GM12878 (cell line): ENCODE measurements around the gene RPL9. TPM values are rescaled to one million over a fixed set of nuclear protein-coding genes. Genes with fewer than 3 reads are reported as not detected.

Experiments used
- ATAC-seq: fragments of 200-7000 bp; cut with Tn5 transposase; 3 replicates; pipeline ENCODE4 v1.9.1; 2020; ENCODE audit warnings: mild to moderate bottlenecking, moderate library complexity
- BruUV-seq: library from RNA; stranded (reverse); fragments of 400-500 nt; replicated peaks from 2 replicates; lab custom pipeline; 2021; lab: Mats Ljungman, UMichigan
- CTCF ChIA-PET: fragments of 300-600 bp; sonication (Branson Sonifier 250); formaldehyde crosslinking; extraction: SDS; loops from one replicate; lab custom pipeline; 2021; ENCODE audit warnings: inconsistent platforms; lab: Yijun Ruan, JAX
- POLR2A ChIA-PET: fragments of 350-600 bp; formaldehyde crosslinking; extraction: SDS; loops from one replicate; lab custom pipeline; 2021; ENCODE audit warnings: inconsistent platforms; lab: Charles Lee
- RAD21 ChIA-PET: fragments of 300-600 bp; sonication (Branson Sonifier 250); formaldehyde crosslinking; loops from one replicate; lab custom pipeline; 2023; ENCODE audit warnings: antibody characterized with exemption; ENCODE audit not compliant: unreplicated experiment; lab: Charles Lee
- SMC1A ChIA-PET: fragments of 300-600 bp; sonication (Branson Sonifier 250); formaldehyde crosslinking; loops from one replicate; lab custom pipeline; 2023; ENCODE audit not compliant: unreplicated experiment, uncharacterized antibody; lab: Charles Lee
- DNase-seq: peaks from one replicate; pipeline ENCODE4 v3.0.0-alpha.2; 2011; ENCODE audit warnings: low read depth, low spot score
- FAIRE-seq: peaks from 3 replicates; lab custom pipeline; 2011; peaks lifted over from hg19 to GRCh38; lab: Jason Lieb, UNC
- H2AFZ ChIP-seq: 2 replicates; pipeline ENCODE4 v1.6.0; 2011; ENCODE audit warnings: low read depth, low read length, control low read depth; ENCODE audit not compliant: control insufficient read depth
- H3K27ac ChIP-seq: 2 replicates; pipeline ENCODE4 v1.5.1; 2011; ENCODE audit warnings: control low read depth; ENCODE audit not compliant: control insufficient read depth, insufficient read depth
- H3K27me3 ChIP-seq, 2 experiments: replicated peaks in 1 of 2; 2 replicates each; pipeline versions ENCODE4 v1.6.0 to v1.6.1; 2011; ENCODE audit warnings: low read length in 1 of 2; ENCODE audit not compliant: control insufficient read depth in 2 of 2, insufficient read depth in 2 of 2
- H3K36me3 ChIP-seq, 2 experiments: 2 replicates each; pipeline ENCODE4 v1.5.1; 2011; ENCODE audit warnings: low read length in 1 of 2; ENCODE audit not compliant: control insufficient read depth in 2 of 2, insufficient read depth in 2 of 2
- H3K4me1 ChIP-seq: 2 replicates; pipeline ENCODE4 v1.6.1; 2011; ENCODE audit warnings: mild to moderate bottlenecking, low read length, moderate library complexity, mixed read lengths; ENCODE audit not compliant: control insufficient read depth, insufficient read depth
- H3K4me2 ChIP-seq: 2 replicates; pipeline ENCODE4 v1.6.0; 2011; ENCODE audit warnings: control low read depth; ENCODE audit not compliant: control insufficient read depth, insufficient read depth
- H3K4me3 ChIP-seq: fragments of 200-600 bp; sonication (generic); 2 replicates; pipeline ENCODE4 v1.5.1; 2016
- H3K79me2 ChIP-seq: 2 replicates; pipeline ENCODE4 v1.6.0; 2011; ENCODE audit warnings: low read length; ENCODE audit not compliant: control insufficient read depth, insufficient read depth
- H3K9ac ChIP-seq: 2 replicates; pipeline ENCODE4 v1.8.0; 2011; ENCODE audit warnings: low read length, control low read depth, mixed read lengths; ENCODE audit not compliant: control insufficient read depth, insufficient read depth
- H3K9me3 ChIP-seq: replicated peaks from 3 replicates; pipeline ENCODE4 v1.5.1; 2011; ENCODE audit warnings: mild to moderate bottlenecking, low read length; ENCODE audit not compliant: control insufficient read depth, insufficient read depth
- H4K20me1 ChIP-seq: 2 replicates; pipeline ENCODE4 v1.6.0; 2011; ENCODE audit not compliant: control insufficient read depth, insufficient read depth
- ATF2 ChIP-seq: IDR thresholded peaks from 2 replicates; pipeline ENCODE4 v1.6.1; 2012; ENCODE audit warnings: low read length, inconsistent platforms
- CEBPB ChIP-seq, 2 experiments: fragments of 150-350 bp in 1 of 2; IDR thresholded peaks; 2 replicates each; pipeline ENCODE4 v1.6.1; 2012 to 2014; ENCODE audit warnings: low read depth in 2 of 2, low read length in 2 of 2, borderline replicate concordance in 1 of 2, inconsistent platforms in 1 of 2
- CHD1 ChIP-seq: IDR thresholded peaks from 2 replicates; pipeline ENCODE4 v1.6.1; 2012; ENCODE audit warnings: low read depth, low read length, improper control_type of control experiment
- CHD2 ChIP-seq: IDR thresholded peaks from 2 replicates; pipeline ENCODE4 v1.6.1; 2011; ENCODE audit warnings: low read depth, low read length, improper control_type of control experiment, borderline replicate concordance
- CHD4 ChIP-seq: fragments of 200-600 bp; sonication (generic); IDR thresholded peaks from 2 replicates; pipeline ENCODE4 v1.6.1; 2016; ENCODE audit warnings: mild to moderate bottlenecking
- DPF2 ChIP-seq: fragments of 450-650 bp; IDR thresholded peaks from 2 replicates; pipeline ENCODE4 v1.6.1; 2017; ENCODE audit warnings: mild to moderate bottlenecking
- IRF4 ChIP-seq: IDR thresholded peaks from 2 replicates; pipeline ENCODE4 v1.6.1; 2011; ENCODE audit warnings: low read depth, low read length
- MYC ChIP-seq: IDR thresholded peaks from 2 replicates; pipeline ENCODE4 v1.6.1; 2011; ENCODE audit warnings: mild to moderate bottlenecking, low read length, moderate library complexity, inconsistent platforms; ENCODE audit not compliant: insufficient read depth, insufficient replicate concordance, insufficient read length, severe bottlenecking
- NFYB ChIP-seq: IDR thresholded peaks from 2 replicates; pipeline ENCODE4 v1.6.1; 2011; ENCODE audit warnings: low read depth, mild to moderate bottlenecking, low read length, improper control_type of control experiment, moderate library complexity; ENCODE audit not compliant: insufficient read depth
- PAX5 ChIP-seq: IDR thresholded peaks from 2 replicates; pipeline ENCODE4 v1.6.1; 2011; ENCODE audit warnings: low read depth, low read length, borderline replicate concordance
- PAX8 ChIP-seq: fragments of 450-650 bp; IDR thresholded peaks from 2 replicates; pipeline ENCODE4 v1.6.1; 2017; ENCODE audit warnings: mild to moderate bottlenecking, moderate library complexity
- WGBS: methylation state at CpG from one replicate; pipeline ENCODE4 v1.1.6; 2016; ENCODE audit warnings: low lambda C conversion rate; ENCODE audit not compliant: insufficient replicate concordance, insufficient coverage; ENCODE audit errors: missing lambda C conversion rate; 5-methylcytosine and 5-hydroxymethylcytosine counted together
- in situ Hi-C: fragments of 300-500 bp; cut with MboI; formaldehyde crosslinking; loops from 9 replicates; pipeline ENCODE4 v1.14.3; 2018; ENCODE audit warnings: mixed read lengths
- intact Hi-C: fragments of 100-400 bp; cut with micrococcal nuclease; formaldehyde crosslinking; loops from one replicate; pipeline ENCODE4 v1.14.2; 2022; ENCODE audit not compliant: unreplicated experiment
- polyA plus RNA-seq, 11 experiments: library from polyadenylated mRNA; depleted of rRNA in 4 of 11; unstranded in 6 of 11; stranded (reverse) in 5 of 11; fragments of >200 nt; fragmentation: Nextera tagmentation in 4 of 11; fragmentation: Illumina TruSeq in 1 of 11; extraction: Ambion mirVana in 4 of 11; extraction: Trizol in 1 of 11; gene quantifications; 1 replicate in 1 of 11; 2 replicates in 10 of 11; pipeline versions ENCODE4 v1.2.1 to v1.2.3, GENCODE V29; 2011 to 2016; ENCODE audit warnings: inconsistent platforms in 2 of 11, missing spikeins in 2 of 11, low read depth in 1 of 11
- total RNA-seq, 4 experiments: library from RNA; depleted of rRNA in 3 of 4; stranded (reverse); fragments of >200 nt in 3 of 4; fragmentation: Illumina TruSeq in 1 of 4; extraction: Trizol in 1 of 4; gene quantifications; 2 replicates each; pipeline versions ENCODE4 v1.2.1 to v1.2.3, GENCODE V29; 2013 to 2021

The RPL9 gene
- total and polyA plus RNA-seq, 10 of the 15 experiments (the other 5 are each of a cell fraction or from before 2014, with no cell fraction given) = 1,006 to 4,767 (median 2,910) TPM

- Histone ChIP-seq H2AFZ (no peak overlapping the region), H3K36me3 (peaks cover 6 to 50% of the 10 kb centered on the region in 2 experiments), H3K4me1 (peaks cover 2% of the 10 kb centered on the region; the same call in 1 of the 2 replicates), H3K4me2 (no peak overlapping the region; the same call in 1 of the 2 replicates), H4K20me1 (peaks cover 7% of the 10 kb centered on the region), H3K9me3 (no peaks in the 10 kb centered on the region), H3K4me3 (no peak overlapping the region), H3K27me3 (no peaks in the 10 kb centered on the region), H3K27ac (no peak overlapping the region), H3K9ac (no peak overlapping the region), H3K79me2 (peaks cover 39% of the 10 kb centered on the region)
- ChIA-PET CTCF (interaction anchor here (0.6 to 0.9 kb wide), 2 partner anchors 37 to 694 kb away, joined by 3 read pairs; no protein-coding TSS in a partner anchor), RAD21 (no interaction called here), SMC1A (interaction anchor here (1.5 kb wide), 1 partner anchor 551 kb away, joined by 6 read pairs; no protein-coding TSS in a partner anchor), POLR2A (no interaction called here)
- intact Hi-C loops (no loop called here), in situ Hi-C loops (no loop called here)
- no TSS peak for BruUV-seq
- ATAC-seq (no peak), FAIRE-seq (no peak), DNase-seq (no peak)
- WGBS = 92% methylated on average over 2 of the region's 2 CpGs
- TF ChIP-seq NFYB = no peak
- TF ChIP-seq CHD2 = no peak
- no peak for TF ChIP-seq ATF2
- no peak for TF ChIP-seq MYC
- no peak for TF ChIP-seq DPF2
- no peak for TF ChIP-seq PAX8
- TF ChIP-seq CHD4 = no peak
- TF ChIP-seq CEBPB (IDR thresholded peaks at IDR 0.05; ENCODE audit: borderline replicate concordance in 1 of 2, low read depth in 2 of 2, low read length in 2 of 2) = no peak
- TF ChIP-seq PAX5 = no peak
- no peak for TF ChIP-seq CHD1
- TF ChIP-seq IRF4 = no peak
Measured at GRCh38 chr4:39453738-39454137, 5.0 kb downstream of the RPL9 start.
